GM12878 (cell line): ENCODE results near the gene TSNAX. TPM values are rescaled to one million over a fixed set of nuclear protein-coding genes. Genes with fewer than 3 reads are reported as not detected.

Source experiments
- ATF7 ChIP-seq: fragments of 450-650 bp; IDR thresholded peaks from 2 replicates; pipeline ENCODE4 v1.6.1; 2016; ENCODE audit warnings: low read depth, mild to moderate bottlenecking
- BMI1 ChIP-seq: fragments of 450-650 bp; IDR thresholded peaks from 2 replicates; pipeline ENCODE4 v1.6.1; 2016; ENCODE audit warnings: mild to moderate bottlenecking, moderate library complexity, borderline replicate concordance
- HDAC6 ChIP-seq: fragments of 200-600 bp; sonication (generic); IDR thresholded peaks from one replicate; pipeline ENCODE4 v1.8.0; 2017; ENCODE audit warnings: antibody characterized with exemption; ENCODE audit not compliant: unreplicated experiment
- MTA2 ChIP-seq: fragments of 450-650 bp; IDR thresholded peaks from 2 replicates; pipeline ENCODE4 v1.6.1; 2016; ENCODE audit warnings: low read depth, mild to moderate bottlenecking, moderate library complexity
- MYB ChIP-seq: fragments of 150-350 bp; IDR thresholded peaks from 2 replicates; pipeline ENCODE4 v1.6.1; 2014; ENCODE audit warnings: mild to moderate bottlenecking, low read depth, low read length, borderline replicate concordance
- NFYA ChIP-seq: IDR thresholded peaks from 2 replicates; pipeline ENCODE4 v1.6.1; 2011; ENCODE audit warnings: low read depth, mild to moderate bottlenecking, low read length, improper control_type of control experiment, borderline replicate concordance
- RAD51 ChIP-seq: fragments of 450-650 bp; IDR thresholded peaks from 2 replicates; pipeline ENCODE4 v1.6.1; 2016; ENCODE audit warnings: moderate library complexity, mild to moderate bottlenecking, inconsistent platforms
- SMAD5 ChIP-seq: IDR thresholded peaks from 2 replicates; pipeline ENCODE4 v1.6.1; 2016; ENCODE audit warnings: antibody characterized with exemption, low read depth
- YY1 ChIP-seq: IDR thresholded peaks from 2 replicates; pipeline ENCODE4 v1.6.1; 2011; ENCODE audit warnings: low read depth, mild to moderate bottlenecking, low read length
- polyA plus RNA-seq, 11 experiments: library from polyadenylated mRNA; depleted of rRNA in 4 of 11; unstranded in 6 of 11; stranded (reverse) in 5 of 11; fragments of >200 nt; fragmentation: Nextera tagmentation in 4 of 11; fragmentation: Illumina TruSeq in 1 of 11; extraction: Ambion mirVana in 4 of 11; extraction: Trizol in 1 of 11; gene quantifications; 1 replicate in 1 of 11; 2 replicates in 10 of 11; pipeline versions ENCODE4 v1.2.1 to v1.2.3, GENCODE V29; 2011 to 2016; ENCODE audit warnings: inconsistent platforms in 2 of 11, missing spikeins in 2 of 11, low read depth in 1 of 11
- total RNA-seq, 4 experiments: library from RNA; depleted of rRNA in 3 of 4; stranded (reverse); fragments of >200 nt in 3 of 4; fragmentation: Illumina TruSeq in 1 of 4; extraction: Trizol in 1 of 4; gene quantifications; 2 replicates each; pipeline versions ENCODE4 v1.2.1 to v1.2.3, GENCODE V29; 2013 to 2021
- TF ChIP-seq, protein P1 (sequence below): IDR thresholded peaks from 2 replicates; pipeline ENCODE4 v1.6.1; 2011; ENCODE audit warnings: mild to moderate bottlenecking, low read depth, low read length, moderate library complexity; ENCODE audit not compliant: insufficient replicate concordance
- TF ChIP-seq, protein P2 (sequence below): fragments of 450-650 bp; IDR thresholded peaks from 2 replicates; pipeline ENCODE4 v1.6.1; 2018; ENCODE audit warnings: borderline replicate concordance, mild to moderate bottlenecking; ENCODE audit not compliant: partially characterized antibody
- TF ChIP-seq, protein P3 (sequence below): fragments of 450-650 bp; conservative IDR thresholded peaks from 2 replicates; pipeline ENCODE4 v1.6.1; 2017; ENCODE audit warnings: mild to moderate bottlenecking, moderate library complexity
- TF ChIP-seq, protein P4 (sequence below): fragments of 450-650 bp; IDR thresholded peaks from 2 replicates; pipeline ENCODE4 v1.6.1; 2017; ENCODE audit warnings: mild to moderate bottlenecking
- TF ChIP-seq, protein P5 (sequence below): fragments of 450-650 bp; IDR thresholded peaks from 2 replicates; pipeline ENCODE4 v1.6.1; 2017; ENCODE audit warnings: low read depth, mild to moderate bottlenecking, moderate library complexity
- TF ChIP-seq, protein P6 (sequence below): IDR thresholded peaks from 2 replicates; pipeline ENCODE4 v1.6.1; 2012; ENCODE audit warnings: low read depth, low read length, improper control_type of control experiment

The TSNAX gene
- total and polyA plus RNA-seq, 10 of the 15 experiments (the other 5 are each of a cell fraction or from before 2014, with no cell fraction given) = 24.8 to 49.7 (median 35.6) TPM

DNA sequence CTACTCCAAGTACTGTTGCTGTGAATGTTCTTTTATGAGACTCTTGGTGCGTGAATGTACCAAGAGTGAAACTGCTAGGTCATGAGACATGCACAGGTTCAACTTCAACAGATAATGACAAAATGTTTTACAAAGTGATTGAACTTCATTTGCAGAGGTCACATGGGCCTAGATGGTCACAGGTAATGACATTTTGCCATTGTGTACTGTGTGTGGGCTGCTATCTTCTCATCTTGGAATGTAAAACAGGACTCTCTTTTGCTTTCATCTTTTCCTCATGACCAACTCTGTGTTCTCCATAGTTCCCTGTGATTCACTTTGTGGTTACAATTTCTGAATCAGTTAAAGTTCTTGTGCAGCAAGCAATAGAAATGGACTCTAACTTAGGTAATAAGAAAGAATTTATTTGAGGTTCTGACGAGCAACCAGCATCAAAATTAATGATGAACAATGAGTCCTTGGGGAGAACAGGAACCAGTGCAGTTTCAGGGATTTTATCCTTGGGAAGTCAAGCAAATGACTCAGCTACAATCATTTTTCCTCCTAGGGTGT lies 16.2 kb upstream of the TSNAX start (continued):
- TF ChIP-seq, protein P1, sequence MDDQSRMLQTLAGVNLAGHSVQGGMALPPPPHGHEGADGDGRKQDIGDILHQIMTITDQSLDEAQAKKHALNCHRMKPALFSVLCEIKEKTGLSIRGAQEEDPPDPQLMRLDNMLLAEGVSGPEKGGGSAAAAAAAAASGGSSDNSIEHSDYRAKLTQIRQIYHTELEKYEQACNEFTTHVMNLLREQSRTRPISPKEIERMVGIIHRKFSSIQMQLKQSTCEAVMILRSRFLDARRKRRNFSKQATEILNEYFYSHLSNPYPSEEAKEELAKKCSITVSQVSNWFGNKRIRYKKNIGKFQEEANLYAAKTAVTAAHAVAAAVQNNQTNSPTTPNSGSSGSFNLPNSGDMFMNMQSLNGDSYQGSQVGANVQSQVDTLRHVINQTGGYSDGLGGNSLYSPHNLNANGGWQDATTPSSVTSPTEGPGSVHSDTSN = no peak
- TF ChIP-seq YY1 (no peak), HDAC6 (no peak), MYB (no peak), NFYA (no peak), SMAD5 (no peak), BMI1 (no peak), MTA2 (peak; percentile 52), RAD51 (peak; percentile 84), ATF7 (peak; percentile 40; the same call in 1 of the 2 replicates)
- TF ChIP-seq, protein P2, sequence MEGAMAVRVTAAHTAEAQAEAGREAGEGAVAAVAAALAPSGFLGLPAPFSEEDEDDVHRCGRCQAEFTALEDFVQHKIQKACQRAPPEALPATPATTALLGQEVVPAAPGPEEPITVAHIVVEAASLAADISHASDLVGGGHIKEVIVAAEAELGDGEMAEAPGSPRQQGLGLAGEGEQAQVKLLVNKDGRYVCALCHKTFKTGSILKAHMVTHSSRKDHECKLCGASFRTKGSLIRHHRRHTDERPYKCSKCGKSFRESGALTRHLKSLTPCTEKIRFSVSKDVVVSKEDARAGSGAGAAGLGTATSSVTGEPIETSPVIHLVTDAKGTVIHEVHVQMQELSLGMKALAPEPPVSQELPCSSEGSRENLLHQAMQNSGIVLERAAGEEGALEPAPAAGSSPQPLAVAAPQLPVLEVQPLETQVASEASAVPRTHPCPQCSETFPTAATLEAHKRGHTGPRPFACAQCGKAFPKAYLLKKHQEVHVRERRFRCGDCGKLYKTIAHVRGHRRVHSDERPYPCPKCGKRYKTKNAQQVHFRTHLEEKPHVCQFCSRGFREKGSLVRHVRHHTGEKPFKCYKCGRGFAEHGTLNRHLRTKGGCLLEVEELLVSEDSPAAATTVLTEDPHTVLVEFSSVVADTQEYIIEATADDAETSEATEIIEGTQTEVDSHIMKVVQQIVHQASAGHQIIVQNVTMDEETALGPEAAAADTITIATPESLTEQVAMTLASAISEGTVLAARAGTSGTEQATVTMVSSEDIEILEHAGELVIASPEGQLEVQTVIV = no peak
- TF ChIP-seq, protein P3, sequence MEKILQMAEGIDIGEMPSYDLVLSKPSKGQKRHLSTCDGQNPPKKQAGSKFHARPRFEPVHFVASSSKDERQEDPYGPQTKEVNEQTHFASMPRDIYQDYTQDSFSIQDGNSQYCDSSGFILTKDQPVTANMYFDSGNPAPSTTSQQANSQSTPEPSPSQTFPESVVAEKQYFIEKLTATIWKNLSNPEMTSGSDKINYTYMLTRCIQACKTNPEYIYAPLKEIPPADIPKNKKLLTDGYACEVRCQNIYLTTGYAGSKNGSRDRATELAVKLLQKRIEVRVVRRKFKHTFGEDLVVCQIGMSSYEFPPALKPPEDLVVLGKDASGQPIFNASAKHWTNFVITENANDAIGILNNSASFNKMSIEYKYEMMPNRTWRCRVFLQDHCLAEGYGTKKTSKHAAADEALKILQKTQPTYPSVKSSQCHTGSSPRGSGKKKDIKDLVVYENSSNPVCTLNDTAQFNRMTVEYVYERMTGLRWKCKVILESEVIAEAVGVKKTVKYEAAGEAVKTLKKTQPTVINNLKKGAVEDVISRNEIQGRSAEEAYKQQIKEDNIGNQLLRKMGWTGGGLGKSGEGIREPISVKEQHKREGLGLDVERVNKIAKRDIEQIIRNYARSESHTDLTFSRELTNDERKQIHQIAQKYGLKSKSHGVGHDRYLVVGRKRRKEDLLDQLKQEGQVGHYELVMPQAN = no peak
- TF ChIP-seq, protein P4, sequence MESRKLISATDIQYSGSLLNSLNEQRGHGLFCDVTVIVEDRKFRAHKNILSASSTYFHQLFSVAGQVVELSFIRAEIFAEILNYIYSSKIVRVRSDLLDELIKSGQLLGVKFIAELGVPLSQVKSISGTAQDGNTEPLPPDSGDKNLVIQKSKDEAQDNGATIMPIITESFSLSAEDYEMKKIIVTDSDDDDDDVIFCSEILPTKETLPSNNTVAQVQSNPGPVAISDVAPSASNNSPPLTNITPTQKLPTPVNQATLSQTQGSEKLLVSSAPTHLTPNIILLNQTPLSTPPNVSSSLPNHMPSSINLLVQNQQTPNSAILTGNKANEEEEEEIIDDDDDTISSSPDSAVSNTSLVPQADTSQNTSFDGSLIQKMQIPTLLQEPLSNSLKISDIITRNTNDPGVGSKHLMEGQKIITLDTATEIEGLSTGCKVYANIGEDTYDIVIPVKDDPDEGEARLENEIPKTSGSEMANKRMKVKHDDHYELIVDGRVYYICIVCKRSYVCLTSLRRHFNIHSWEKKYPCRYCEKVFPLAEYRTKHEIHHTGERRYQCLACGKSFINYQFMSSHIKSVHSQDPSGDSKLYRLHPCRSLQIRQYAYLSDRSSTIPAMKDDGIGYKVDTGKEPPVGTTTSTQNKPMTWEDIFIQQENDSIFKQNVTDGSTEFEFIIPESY = no peak
- TF ChIP-seq, protein P5, sequence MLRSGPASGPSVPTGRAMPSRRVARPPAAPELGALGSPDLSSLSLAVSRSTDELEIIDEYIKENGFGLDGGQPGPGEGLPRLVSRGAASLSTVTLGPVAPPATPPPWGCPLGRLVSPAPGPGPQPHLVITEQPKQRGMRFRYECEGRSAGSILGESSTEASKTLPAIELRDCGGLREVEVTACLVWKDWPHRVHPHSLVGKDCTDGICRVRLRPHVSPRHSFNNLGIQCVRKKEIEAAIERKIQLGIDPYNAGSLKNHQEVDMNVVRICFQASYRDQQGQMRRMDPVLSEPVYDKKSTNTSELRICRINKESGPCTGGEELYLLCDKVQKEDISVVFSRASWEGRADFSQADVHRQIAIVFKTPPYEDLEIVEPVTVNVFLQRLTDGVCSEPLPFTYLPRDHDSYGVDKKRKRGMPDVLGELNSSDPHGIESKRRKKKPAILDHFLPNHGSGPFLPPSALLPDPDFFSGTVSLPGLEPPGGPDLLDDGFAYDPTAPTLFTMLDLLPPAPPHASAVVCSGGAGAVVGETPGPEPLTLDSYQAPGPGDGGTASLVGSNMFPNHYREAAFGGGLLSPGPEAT = peak; percentile 62; the same call in 1 of the 2 replicates
- TF ChIP-seq, protein P6, sequence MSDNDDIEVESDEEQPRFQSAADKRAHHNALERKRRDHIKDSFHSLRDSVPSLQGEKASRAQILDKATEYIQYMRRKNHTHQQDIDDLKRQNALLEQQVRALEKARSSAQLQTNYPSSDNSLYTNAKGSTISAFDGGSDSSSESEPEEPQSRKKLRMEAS = no peak
